Tibial artery (tissue), 4 donors: ENCODE data around the gene ACTRT2.

Source experiments
- DNase-seq, 2 donors: peaks; one replicate each; pipeline ENCODE4 v3.0.0-alpha.2; 2019
- H3K27ac ChIP-seq, 2 donors: fragments of 200-600 bp; sonication (generic) in 1 of 2; 1 replicate in 1 of 2; 2 replicates in 1 of 2; pipeline ENCODE4 v1.5.1; 2018 to 2019; ENCODE audit warnings: mild to moderate bottlenecking in 1 of 2
- H3K27me3 ChIP-seq, 2 donors: fragments of 200-600 bp; sonication (generic) in 1 of 2; one replicate each; pipeline versions ENCODE4 v1.5.1 to v1.6.0; 2016 to 2019
- H3K36me3 ChIP-seq, 3 donors: fragments of 200-600 bp; sonication (generic) in 2 of 3; one replicate each; pipeline ENCODE4 v1.5.1; 2016 to 2019; ENCODE audit warnings: mild to moderate bottlenecking in 2 of 3
- H3K4me1 ChIP-seq, 4 donors: fragments of 200-600 bp; sonication (generic) in 2 of 4; 1 replicate in 3 of 4; 2 replicates in 1 of 4; pipeline ENCODE4 v1.5.1; 2016 to 2019
- H3K4me3 ChIP-seq, 2 donors: fragments of 200-600 bp; sonication (generic) in 1 of 2; 1 replicate in 1 of 2; 2 replicates in 1 of 2; pipeline ENCODE4 v1.5.1; 2018 to 2019; ENCODE audit warnings: mild to moderate bottlenecking in 2 of 2
- H3K9me3 ChIP-seq, 3 donors: fragments of 200-600 bp; sonication (generic) in 1 of 3; one replicate each; pipeline ENCODE4 v1.5.1; 2016 to 2019
- CTCF ChIP-seq, 2 experiments: fragments of 200-600 bp in 1 of 2; fragments of 450-650 bp in 1 of 2; IDR thresholded peaks; one replicate each; pipeline ENCODE4 v1.5.1; 2017 to 2019; ENCODE audit warnings: antibody characterized with exemption in 2 of 2, mild to moderate bottlenecking in 1 of 2, moderate library complexity in 1 of 2
- intact Hi-C: fragments of 100-400 bp; cut with DNase I; formaldehyde crosslinking; loops from one replicate; pipeline ENCODE4 v1.15.0; 2023; ENCODE audit warnings: low total_unique reads

The ACTRT2 gene

GRCh38 chr1:3021233-3021671, at the start of gene ACTRT2:
Gene ACTRT2, plus strand, starts transcription at chr1:3021467. Its CDS starts 220 bp downstream, at chr1:3021687.
- H3K27ac ChIP-seq: no peak within 1 kb of the TSS
- H3K9me3 ChIP-seq: no peaks in the 10 kb centered on the region
- H3K36me3 ChIP-seq: no peaks in the 10 kb centered on the region
- intact Hi-C loops: no loop called here
- no peak within 1 kb of the TSS for H3K4me3 ChIP-seq
- DNase-seq: peak in 1 of 2 donors; percentile 62
- TF ChIP-seq CTCF (IDR thresholded peaks at IDR 0.05): no peak
- H3K27me3 ChIP-seq: peaks cover 0 to 17% of the 10 kb centered on the region in 2 donors
- H3K4me1 ChIP-seq: no peaks in the 10 kb centered on the region

GRCh38 chr1:2971609-2972008, 49.7 kb upstream of the ACTRT2 start:
- Histone ChIP-seq H3K9me3 (no peaks in the 10 kb centered on the region), H3K27ac (no peak overlapping the region), H3K27me3 (peaks cover 0 to 16% of the 10 kb centered on the region in 2 donors), H3K4me3 (no peak overlapping the region), H3K36me3 (no peaks in the 10 kb centered on the region), H3K4me1 (peaks cover 0 to 34% (median 16%) of the 10 kb centered on the region in 4 donors)
- intact Hi-C loops: no loop called here
- TF ChIP-seq CTCF (IDR thresholded peaks at IDR 0.05): no peak
- DNase-seq: peak in 1 of 2 donors; percentile 59

- DNase-seq: peak in 1 of 2 donors; percentile 60
- no peak for TF ChIP-seq CTCF (IDR thresholded peaks at IDR 0.05)
- H3K4me1 ChIP-seq: peaks cover 0 to 30% (median 15%) of the 10 kb centered on the region in 4 donors
- H3K36me3 ChIP-seq: no peaks in the 10 kb centered on the region
- intact Hi-C loops: no loop called here
- H3K27ac ChIP-seq: no peak overlapping the region
- no peak overlapping the region for H3K4me3 ChIP-seq
- no peaks in the 10 kb centered on the region for H3K9me3 ChIP-seq
- peaks cover 0 to 16% of the 10 kb centered on the region in 2 donors for H3K27me3 ChIP-seq
These were observed 49.0 kb upstream of the ACTRT2 start for GRCh38 chr1:2972011-2972878.

GRCh38 chr1:2972879-2973575, 48.2 kb upstream of the ACTRT2 start:
- TF ChIP-seq CTCF (IDR thresholded peaks at IDR 0.05): no peak

GRCh38 chr1:2973601-2974593, 47.4 kb upstream of the ACTRT2 start:
- H3K4me3 ChIP-seq: no peak overlapping the region
- no peak for TF ChIP-seq CTCF (IDR thresholded peaks at IDR 0.05)
- intact Hi-C loops: no loop called here
- H3K4me1 ChIP-seq: peaks cover 0 to 27% (median 14%) of the 10 kb centered on the region in 4 donors
- peak in 1 of 2 donors; percentile 66 for DNase-seq
- no peaks in the 10 kb centered on the region for H3K9me3 ChIP-seq
- peaks cover 0 to 14% of the 10 kb centered on the region in 2 donors for H3K27me3 ChIP-seq
- H3K36me3 ChIP-seq: no peaks in the 10 kb centered on the region
- H3K27ac ChIP-seq: no peak overlapping the region

More at GRCh38 chr1:2972879-2973575, 48.2 kb upstream of the ACTRT2 start:
- DNase-seq: peak in 1 of 2 donors; percentile 51
- Histone ChIP-seq H3K27ac (no peak overlapping the region), H3K27me3 (peaks cover 0 to 14% of the 10 kb centered on the region in 2 donors), H3K4me3 (no peak overlapping the region), H3K9me3 (no peaks in the 10 kb centered on the region), H3K36me3 (no peaks in the 10 kb centered on the region), H3K4me1 (peaks cover 0 to 27% (median 14%) of the 10 kb centered on the region in 4 donors)
- intact Hi-C loops: no loop called here
